MV-4-11 (cell line): ENCODE data around the gene B9D1.

ENCODE experiments used
- DNase-seq: peaks from one replicate; lab custom pipeline; 2025; lab: John Stamatoyannopoulos, UW

The B9D1 gene

DNA sequence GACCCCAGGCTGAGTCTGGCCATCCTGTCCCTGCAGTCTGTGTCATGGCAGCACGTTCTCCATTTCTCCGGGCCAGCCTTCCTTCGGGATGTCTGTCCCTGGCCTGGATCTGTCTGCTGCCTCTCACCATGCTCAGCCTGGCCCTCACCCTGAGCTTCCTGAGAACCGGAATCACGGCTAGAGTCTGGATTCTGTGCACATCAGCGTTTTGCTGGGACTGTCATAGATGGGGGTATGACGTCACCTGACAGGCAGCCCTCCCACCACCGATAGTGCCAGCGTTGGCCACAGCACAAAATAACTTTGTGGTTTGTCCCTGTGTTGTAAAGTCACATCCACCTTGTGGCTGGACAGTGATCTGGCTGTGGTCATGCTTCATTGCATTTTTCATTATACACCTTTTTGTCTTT is 59.2 kb downstream of the B9D1 start:
- peak; percentile 40 for DNase-seq

DNA sequence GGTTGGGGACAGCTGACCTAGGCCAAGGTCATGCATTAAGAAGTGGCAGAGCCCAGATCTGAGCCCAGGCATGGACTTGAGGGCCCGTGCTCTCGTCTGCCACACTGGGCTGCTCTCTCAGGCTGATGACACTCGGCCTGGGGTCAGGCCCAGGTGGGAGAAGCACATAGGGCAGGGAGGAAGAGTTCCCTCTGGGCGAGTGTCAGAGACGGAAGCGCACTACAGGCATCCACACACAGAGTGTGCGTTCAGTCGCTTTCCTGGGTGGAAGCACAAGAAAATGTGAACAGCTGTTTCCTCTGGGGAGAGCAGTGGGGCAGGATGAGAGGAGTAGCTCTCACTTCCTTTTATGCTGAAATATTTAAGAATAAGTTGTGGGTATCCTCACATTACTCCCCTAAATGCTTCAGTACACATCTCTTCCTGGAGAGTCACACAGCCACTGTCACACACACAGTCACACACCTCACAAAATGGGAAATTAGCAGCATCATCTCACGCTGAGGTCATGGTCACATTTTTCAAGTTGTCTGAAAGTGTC is 59.7 kb downstream of the B9D1 start:
- peak; percentile 88 for DNase-seq

GRCh38 chr17:19301973-19302372 is 60.5 kb downstream of the B9D1 start:
- no peak for DNase-seq

DNA sequence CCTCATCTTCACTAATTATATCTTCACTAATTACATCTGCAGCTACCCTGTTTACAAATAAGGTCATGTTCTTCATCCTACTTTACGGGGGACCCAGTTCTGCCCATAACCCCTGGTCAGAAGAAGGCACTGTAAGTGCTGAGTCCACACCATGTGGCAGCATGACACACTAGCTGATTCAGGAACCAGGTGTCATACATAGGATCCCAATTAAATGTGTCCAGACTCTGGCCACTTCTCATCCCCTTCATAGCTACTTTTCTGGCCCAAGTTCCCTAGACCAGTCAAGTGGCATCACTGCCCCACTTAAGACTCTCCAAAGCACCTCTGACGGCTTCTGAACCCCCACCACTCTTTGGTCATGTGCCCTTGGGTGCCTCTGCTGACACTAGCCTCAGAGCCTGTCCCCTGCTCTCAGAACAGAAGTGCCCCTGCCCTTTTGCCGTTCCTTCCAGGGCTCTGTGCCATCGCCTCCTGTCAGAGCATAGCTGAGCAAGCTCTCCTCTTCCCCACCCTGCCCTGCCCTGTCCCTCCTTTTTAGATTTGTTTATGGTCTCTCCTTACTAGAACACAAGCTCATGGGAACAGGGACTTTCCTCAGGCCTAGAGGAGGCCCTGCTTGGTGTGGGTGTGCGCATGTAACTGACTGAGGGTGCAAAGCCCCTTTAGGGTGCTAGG is 61.1 kb downstream of the B9D1 start:
- no peak for DNase-seq

GRCh38 chr17:19299866-19300265 is 62.7 kb downstream of the B9D1 start:
- DNase-seq: no peak

DNA sequence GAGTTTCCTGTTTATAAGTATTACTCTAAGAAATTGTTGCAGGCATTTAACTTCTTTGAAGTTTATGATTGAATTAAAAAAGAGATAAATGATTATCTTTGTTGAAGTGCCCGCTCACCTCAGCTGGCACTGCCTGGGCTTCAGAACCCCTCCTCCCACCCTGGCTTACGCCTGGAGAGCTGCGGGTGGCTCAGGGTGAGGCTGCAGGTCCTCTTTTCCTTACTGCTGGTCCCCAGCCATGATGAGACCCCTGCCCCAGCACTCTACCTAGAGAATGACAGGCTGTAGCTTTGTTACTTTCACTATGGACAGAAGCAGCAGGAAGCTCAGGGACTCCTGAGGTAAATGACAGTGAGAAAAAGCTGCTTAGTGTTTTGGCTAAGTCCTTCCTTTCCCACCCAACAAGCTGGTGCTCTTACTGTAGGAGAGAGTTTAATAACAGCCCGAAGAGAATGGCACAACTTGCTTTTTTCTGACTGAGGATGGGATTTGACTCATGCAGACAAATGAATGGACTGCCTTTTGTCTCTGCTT is 63.2 kb downstream of the B9D1 start:
- DNase-seq: no peak

GRCh38 chr17:19298569-19299213 is 63.8 kb downstream of the B9D1 start:
- no peak for DNase-seq

DNA sequence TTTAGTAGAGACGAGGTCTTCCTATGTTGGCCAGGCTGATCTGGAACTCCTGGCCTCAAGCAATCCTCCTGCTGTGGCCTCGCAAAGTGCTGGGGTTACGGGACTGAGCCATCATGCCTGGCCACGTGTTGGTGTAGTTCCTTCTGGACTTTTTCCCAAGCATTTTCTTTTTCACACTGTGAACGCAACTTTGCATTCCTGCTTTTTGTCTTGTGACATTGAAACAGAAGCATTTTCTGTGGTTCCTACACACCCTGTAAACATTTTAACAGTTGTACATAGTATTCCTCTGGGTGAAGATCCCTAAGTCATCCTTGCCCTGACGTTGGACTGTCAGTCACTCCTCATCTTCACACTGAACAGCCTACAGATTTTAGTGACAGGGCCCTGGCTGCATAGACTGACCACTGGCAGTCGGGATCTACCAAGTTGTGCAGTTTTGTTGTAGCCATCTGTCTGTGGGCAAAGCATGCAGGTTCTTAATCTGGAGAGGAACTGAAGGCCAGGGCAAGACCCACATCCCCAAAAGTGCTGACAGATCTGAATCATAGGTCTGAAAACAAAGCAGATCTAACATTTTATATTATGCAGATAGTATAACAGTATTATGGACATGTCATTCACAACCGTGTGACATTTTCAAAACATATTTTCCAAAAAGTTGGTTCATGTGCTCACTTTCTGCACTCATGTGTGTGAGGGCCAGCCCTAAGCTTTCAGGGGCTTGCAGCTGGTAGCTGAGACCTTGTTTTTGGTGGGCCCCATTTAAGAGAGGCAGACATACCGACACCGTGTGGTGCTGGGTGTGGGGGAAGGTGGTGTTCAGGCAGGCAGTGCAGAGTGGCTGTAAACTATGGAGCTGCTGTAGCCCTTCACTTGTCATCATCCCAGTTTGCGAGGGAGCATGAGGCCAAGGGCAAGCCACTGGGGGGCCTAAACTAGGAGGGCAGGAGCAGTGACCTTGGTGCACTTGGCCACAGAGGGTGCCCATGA is 65.4 kb downstream of the B9D1 start:
- DNase-seq: peak; percentile 71

- DNase-seq: no peak
Observed at GRCh38 chr17:19295473-19296135, 66.9 kb downstream of the B9D1 start.

- DNase-seq: no peak
Observed at GRCh38 chr17:19294443-19294842, 68.1 kb downstream of the B9D1 start.
